Activated CD8-positive, alpha-beta T cell treated with anti-CD3 and anti-CD28 coated beads for 36 hours (primary cell): ENCODE measurements around the gene RFTN1. TPM values are rescaled to one million over a fixed set of nuclear protein-coding genes. Genes with fewer than 3 reads are reported as not detected.

Source experiments
- ATAC-seq: fragments of 200-7000 bp; cut with Tn5 transposase; one replicate; pipeline ENCODE4 v1.10.0; 2021; ENCODE audit warnings: mild to moderate bottlenecking, moderate library complexity
- CTCF ChIA-PET: fragments of 350-600 bp; sonication (Branson Sonifier 250); formaldehyde crosslinking; loops from one replicate; lab custom pipeline; 2021; ENCODE audit warnings: antibody characterized with exemption; lab: Charles Lee
- POLR2A ChIA-PET: fragments of 350-600 bp; sonication (Branson Sonifier 250); formaldehyde crosslinking; loops from one replicate; lab custom pipeline; 2021; ENCODE audit warnings: antibody characterized with exemption; lab: Charles Lee
- DNase-seq: peaks from one replicate; pipeline ENCODE4 v3.0.0-alpha.2; 2020
- H3K27ac Mint-ChIP-seq: one replicate; pipeline ENCODE4 v1.8.0; 2021; ENCODE audit warnings: mild to moderate bottlenecking, mixed read lengths
- H3K27me3 Mint-ChIP-seq: one replicate; pipeline ENCODE4 v1.8.0; 2021; ENCODE audit warnings: mixed read lengths
- H3K36me3 Mint-ChIP-seq: one replicate; pipeline ENCODE4 v1.8.0; 2021; ENCODE audit warnings: low read depth, mixed read lengths
- H3K4me1 Mint-ChIP-seq: one replicate; pipeline ENCODE4 v1.8.0; 2021; ENCODE audit warnings: low read depth, mixed read lengths
- H3K4me3 Mint-ChIP-seq: one replicate; pipeline ENCODE4 v1.8.0; 2021; ENCODE audit warnings: mild to moderate bottlenecking, moderate library complexity, mixed read lengths
- H3K9me3 Mint-ChIP-seq: one replicate; pipeline ENCODE4 v1.8.0; 2021; ENCODE audit warnings: mixed read lengths
- CTCF ChIP-seq: fragments of 200-600 bp; IDR thresholded peaks from one replicate; pipeline ENCODE4 v1.8.0; 2022; ENCODE audit warnings: antibody characterized with exemption, mild to moderate bottlenecking
- intact Hi-C: fragments of 100-400 bp; cut with micrococcal nuclease; formaldehyde crosslinking; loops from one replicate; pipeline ENCODE4 v1.10.0; 2022
- total RNA-seq, 2 experiments: library from RNA; stranded (reverse); gene quantifications; one replicate each; pipeline ENCODE4 v1.2.3, GENCODE V29; 2021

The RFTN1 gene
- total RNA-seq, 2 experiments from 2014 or later: 113 to 125 TPM

GRCh38 chr3:16426665-16427064 lies 86.8 kb downstream of the RFTN1 start:
- no peaks in the 10 kb centered on the region for H3K27me3 Mint-ChIP-seq

GRCh38 chr3:16426029-16426400 lies 87.5 kb downstream of the RFTN1 start:
- no peak for ATAC-seq
- no peak overlapping the region for H3K4me3 Mint-ChIP-seq
- TF ChIP-seq CTCF: no peak
- peaks cover 9% of the 10 kb centered on the region for H3K4me1 Mint-ChIP-seq
- DNase-seq: no peak
- intact Hi-C loops: no loop called here
- no peak overlapping the region for H3K27ac Mint-ChIP-seq
- H3K36me3 Mint-ChIP-seq: peaks cover 43% of the 10 kb centered on the region
- POLR2A ChIA-PET: no interaction called here
- CTCF ChIA-PET: no interaction called here
- no peaks in the 10 kb centered on the region for H3K9me3 Mint-ChIP-seq
- no peaks in the 10 kb centered on the region for H3K27me3 Mint-ChIP-seq

More at GRCh38 chr3:16426665-16427064, 86.8 kb downstream of the RFTN1 start:
- TF ChIP-seq CTCF: no peak
- Mint-ChIP-seq H3K36me3 (peaks cover 49% of the 10 kb centered on the region), H3K27ac (no peak overlapping the region), H3K4me3 (no peak overlapping the region), H3K9me3 (no peaks in the 10 kb centered on the region), H3K4me1 (peaks cover 10% of the 10 kb centered on the region)
- POLR2A ChIA-PET: no interaction called here
- no peak for ATAC-seq
- DNase-seq: no peak
- intact Hi-C loops: no loop called here
- CTCF ChIA-PET: interaction anchor here (0.8 kb wide), 1 partner anchor 124 kb away, joined by 3 read pairs; no protein-coding TSS in a partner anchor

DNA sequence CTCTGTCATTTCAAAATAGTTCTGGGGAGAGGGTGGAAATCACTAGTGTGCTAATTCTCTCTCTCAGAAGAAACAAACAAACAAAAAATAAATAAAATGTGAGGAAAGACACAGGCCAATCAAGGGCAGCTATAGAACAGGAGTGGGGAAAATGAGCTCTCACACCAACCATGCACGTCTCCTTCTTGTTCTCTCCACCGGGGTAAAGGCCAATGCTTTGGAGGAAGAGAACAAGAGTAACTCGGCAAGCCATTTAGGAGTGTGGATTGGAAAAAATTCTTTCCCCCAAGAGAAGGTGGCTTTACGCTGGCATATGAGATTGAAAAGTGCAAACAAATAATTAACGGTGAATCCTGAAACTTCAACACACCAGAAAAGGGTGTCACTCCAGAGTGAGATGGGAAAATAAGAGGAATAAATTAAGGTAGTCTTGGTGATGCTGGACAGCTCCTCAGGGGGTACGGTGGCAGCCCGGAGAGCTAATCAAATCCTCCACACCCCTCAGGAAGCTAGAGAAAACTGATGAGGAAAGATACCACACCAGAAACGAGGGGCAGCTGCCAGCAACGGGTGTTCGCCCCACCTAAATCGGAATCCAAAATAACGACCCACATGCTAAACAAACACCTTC lies 88.0 kb downstream of the RFTN1 start:
- H3K27me3 Mint-ChIP-seq: no peaks in the 10 kb centered on the region
- peaks cover 38% of the 10 kb centered on the region for H3K36me3 Mint-ChIP-seq
- H3K9me3 Mint-ChIP-seq: no peaks in the 10 kb centered on the region
- no peak for TF ChIP-seq CTCF
- POLR2A ChIA-PET: no interaction called here
- CTCF ChIA-PET: no interaction called here
- ATAC-seq: no peak
- H3K27ac Mint-ChIP-seq: no peak overlapping the region
- no peak for DNase-seq
- intact Hi-C loops: no loop called here
- no peak overlapping the region for H3K4me3 Mint-ChIP-seq
- H3K4me1 Mint-ChIP-seq: peaks cover 9% of the 10 kb centered on the region

GRCh38 chr3:16423947-16424673 lies 89.4 kb downstream of the RFTN1 start:
- Mint-ChIP-seq H3K4me1 (peaks cover 10% of the 10 kb centered on the region), H3K4me3 (no peak overlapping the region), H3K36me3 (peaks cover 37% of the 10 kb centered on the region), H3K9me3 (no peaks in the 10 kb centered on the region), H3K27ac (no peak overlapping the region), H3K27me3 (no peaks in the 10 kb centered on the region)
- ChIA-PET POLR2A (interaction anchor here (0.6 kb wide), 1 partner anchor 10 kb away, joined by 4 read pairs; no protein-coding TSS in a partner anchor), CTCF (interaction anchor here (1.0 to 1.6 kb wide), 2 partner anchors 10 to 21 kb away, joined by 3 read pairs; no protein-coding TSS in a partner anchor)
- ATAC-seq: no peak
- intact Hi-C loops: no loop called here
- TF ChIP-seq CTCF: no peak
- DNase-seq: no peak

- no peaks in the 10 kb centered on the region for H3K9me3 Mint-ChIP-seq
- no peak overlapping the region for H3K4me3 Mint-ChIP-seq
- TF ChIP-seq CTCF: no peak
- intact Hi-C loops: no loop called here
- ChIA-PET POLR2A (interaction anchor here (0.6 kb wide), 1 partner anchor 9 kb away, joined by 4 read pairs; no protein-coding TSS in a partner anchor), CTCF (interaction anchor here (1.0 to 1.6 kb wide), 2 partner anchors 9 to 21 kb away, joined by 3 read pairs; no protein-coding TSS in a partner anchor)
- peaks cover 15% of the 10 kb centered on the region for H3K4me1 Mint-ChIP-seq
- peaks cover 30% of the 10 kb centered on the region for H3K36me3 Mint-ChIP-seq
- ATAC-seq (no peak), DNase-seq (no peak)
- H3K27me3 Mint-ChIP-seq: no peaks in the 10 kb centered on the region
- no peak overlapping the region for H3K27ac Mint-ChIP-seq
Observed at GRCh38 chr3:16423298-16423697, 90.2 kb downstream of the RFTN1 start.
